GM23338 (cell line): ENCODE data around the gene SPRY1.

Source experiments
- CREB1 ChIP-seq: fragments of 250-450 bp; sonication (Bioruptor Pico); IDR thresholded peaks from 2 replicates; pipeline ENCODE4 v1.5.0; 2020; ENCODE audit warnings: low read depth, mild to moderate bottlenecking, moderate library complexity
- CTCF ChIP-seq, 2 experiments: fragments of 200-600 bp in 1 of 2; sonication (generic) in 1 of 2; conservative IDR thresholded peaks; 2 replicates each; pipeline versions ENCODE4 v1.5.1 to v1.6.1; 2016 to 2017; ENCODE audit warnings: antibody characterized with exemption in 2 of 2, low read depth in 2 of 2, mild to moderate bottlenecking in 2 of 2, moderate library complexity in 1 of 2
- JUNB ChIP-seq: IDR thresholded peaks from one replicate; pipeline ENCODE4 v1.6.1; 2016; ENCODE audit warnings: antibody characterized with exemption; ENCODE audit not compliant: unreplicated experiment
- POLR2AphosphoS5 ChIP-seq: IDR thresholded peaks from 2 replicates; pipeline ENCODE4 v1.6.1; 2016; ENCODE audit warnings: antibody characterized with exemption, low read depth
- ZNF462 ChIP-seq: fragments of 250-450 bp; sonication (Bioruptor Pico); IDR thresholded peaks from 2 replicates; pipeline ENCODE4 v1.5.0; 2020; ENCODE audit warnings: mild to moderate bottlenecking, moderate library complexity
- TF ChIP-seq, protein P1 (sequence below): IDR thresholded peaks from one replicate; pipeline ENCODE4 v1.6.1; 2018; ENCODE audit warnings: antibody characterized with exemption; ENCODE audit not compliant: unreplicated experiment

DNA sequence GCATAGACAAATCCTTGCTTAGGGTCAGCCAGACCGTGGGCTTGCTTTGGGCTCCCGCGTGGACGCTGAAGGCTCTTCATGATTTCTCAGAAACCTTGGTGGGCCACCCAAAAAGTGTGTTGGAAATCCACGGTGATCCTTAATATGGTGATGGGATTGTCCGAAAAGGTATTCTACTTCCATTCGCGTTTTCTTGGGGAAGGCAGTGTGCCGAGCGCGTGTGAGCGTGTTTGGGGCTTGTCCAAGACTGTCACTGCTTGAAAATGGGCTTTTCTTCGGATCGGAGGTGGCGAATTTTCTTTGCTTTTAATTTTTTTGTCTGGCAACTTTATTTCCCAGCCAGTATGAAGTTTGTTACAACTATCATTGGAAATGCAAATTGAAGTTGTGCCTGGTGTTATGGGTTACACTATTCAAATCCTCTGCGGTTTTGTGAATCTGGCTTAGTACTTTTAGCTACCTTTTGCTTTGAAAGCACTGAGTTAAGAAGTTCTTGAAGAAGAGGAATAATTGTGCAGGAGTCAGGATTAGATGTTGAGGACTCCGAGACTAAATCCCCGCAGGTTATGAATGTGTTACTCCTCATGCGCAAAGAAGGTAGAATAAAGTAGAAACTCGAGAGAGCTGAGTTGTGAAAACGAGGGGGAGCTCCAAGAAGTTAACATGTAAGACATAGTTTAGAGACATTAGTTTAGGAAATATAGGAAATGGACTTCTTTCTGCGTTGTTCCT lies 3.2 kb downstream of the SPRY1 start:
- TF ChIP-seq CTCF (conservative IDR thresholded peaks at IDR 0.05; ENCODE audit: low read depth in 2 of 2), result no peak
- TF ChIP-seq, protein P1, sequence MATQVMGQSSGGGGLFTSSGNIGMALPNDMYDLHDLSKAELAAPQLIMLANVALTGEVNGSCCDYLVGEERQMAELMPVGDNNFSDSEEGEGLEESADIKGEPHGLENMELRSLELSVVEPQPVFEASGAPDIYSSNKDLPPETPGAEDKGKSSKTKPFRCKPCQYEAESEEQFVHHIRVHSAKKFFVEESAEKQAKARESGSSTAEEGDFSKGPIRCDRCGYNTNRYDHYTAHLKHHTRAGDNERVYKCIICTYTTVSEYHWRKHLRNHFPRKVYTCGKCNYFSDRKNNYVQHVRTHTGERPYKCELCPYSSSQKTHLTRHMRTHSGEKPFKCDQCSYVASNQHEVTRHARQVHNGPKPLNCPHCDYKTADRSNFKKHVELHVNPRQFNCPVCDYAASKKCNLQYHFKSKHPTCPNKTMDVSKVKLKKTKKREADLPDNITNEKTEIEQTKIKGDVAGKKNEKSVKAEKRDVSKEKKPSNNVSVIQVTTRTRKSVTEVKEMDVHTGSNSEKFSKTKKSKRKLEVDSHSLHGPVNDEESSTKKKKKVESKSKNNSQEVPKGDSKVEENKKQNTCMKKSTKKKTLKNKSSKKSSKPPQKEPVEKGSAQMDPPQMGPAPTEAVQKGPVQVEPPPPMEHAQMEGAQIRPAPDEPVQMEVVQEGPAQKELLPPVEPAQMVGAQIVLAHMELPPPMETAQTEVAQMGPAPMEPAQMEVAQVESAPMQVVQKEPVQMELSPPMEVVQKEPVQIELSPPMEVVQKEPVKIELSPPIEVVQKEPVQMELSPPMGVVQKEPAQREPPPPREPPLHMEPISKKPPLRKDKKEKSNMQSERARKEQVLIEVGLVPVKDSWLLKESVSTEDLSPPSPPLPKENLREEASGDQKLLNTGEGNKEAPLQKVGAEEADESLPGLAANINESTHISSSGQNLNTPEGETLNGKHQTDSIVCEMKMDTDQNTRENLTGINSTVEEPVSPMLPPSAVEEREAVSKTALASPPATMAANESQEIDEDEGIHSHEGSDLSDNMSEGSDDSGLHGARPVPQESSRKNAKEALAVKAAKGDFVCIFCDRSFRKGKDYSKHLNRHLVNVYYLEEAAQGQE, result no peak
- TF ChIP-seq POLR2AphosphoS5, result no peak
- no peak for TF ChIP-seq JUNB
- no peak for TF ChIP-seq CREB1 (CRISPR knock-in tag)
- TF ChIP-seq ZNF462 (CRISPR knock-in tag), result no peak
